ENCODE data around the gene GRM4. TPM values are rescaled to one million over a fixed set of nuclear protein-coding genes. Genes with fewer than 3 reads are reported as not detected.

The GRM4 gene
- total RNA-seq, 2 experiments from 2014 or later = 0.12 to 0.18 TPM

GRCh38 chr6:34032856-34033255 lies 113.0 kb downstream of the GRM4 start:
- H3K27me3 Mint-ChIP-seq = no peaks in the 10 kb centered on the region
- no peak for DNase-seq
- H3K4me3 Mint-ChIP-seq = no peak overlapping the region
- H3K27ac Mint-ChIP-seq = no peak overlapping the region
- H3K4me1 Mint-ChIP-seq = no peaks in the 10 kb centered on the region
- H3K9me3 Mint-ChIP-seq = no peaks in the 10 kb centered on the region
- H3K36me3 Mint-ChIP-seq = no peaks in the 10 kb centered on the region

GRCh38 chr6:34031625-34032383 lies 114.1 kb downstream of the GRM4 start:
- no peaks in the 10 kb centered on the region for H3K27me3 Mint-ChIP-seq
- H3K36me3 Mint-ChIP-seq = no peaks in the 10 kb centered on the region
- H3K27ac Mint-ChIP-seq = no peak overlapping the region
- no peaks in the 10 kb centered on the region for H3K9me3 Mint-ChIP-seq
- DNase-seq = no peak
- no peaks in the 10 kb centered on the region for H3K4me1 Mint-ChIP-seq
- H3K4me3 Mint-ChIP-seq = no peak overlapping the region

- Mint-ChIP-seq H3K4me1 (no peaks in the 10 kb centered on the region), H3K36me3 (no peaks in the 10 kb centered on the region)
Observed at GRCh38 chr6:34030831-34031624, 114.9 kb downstream of the GRM4 start.

GRCh38 chr6:34029489-34030280 lies 116.2 kb downstream of the GRM4 start:
- Mint-ChIP-seq H3K27ac (no peak overlapping the region), H3K36me3 (no peaks in the 10 kb centered on the region), H3K9me3 (no peaks in the 10 kb centered on the region), H3K4me1 (no peaks in the 10 kb centered on the region), H3K27me3 (no peaks in the 10 kb centered on the region), H3K4me3 (no peak overlapping the region)
- DNase-seq = no peak

More at GRCh38 chr6:34030831-34031624, 114.9 kb downstream of the GRM4 start:
- no peak for DNase-seq
- Mint-ChIP-seq H3K4me3 (no peak overlapping the region), H3K27ac (no peak overlapping the region), H3K27me3 (no peaks in the 10 kb centered on the region), H3K9me3 (no peaks in the 10 kb centered on the region)

- Mint-ChIP-seq H3K4me1 (no peaks in the 10 kb centered on the region), H3K36me3 (no peaks in the 10 kb centered on the region), H3K4me3 (no peak overlapping the region), H3K27me3 (no peaks in the 10 kb centered on the region), H3K27ac (no peak overlapping the region), H3K9me3 (no peaks in the 10 kb centered on the region)
- DNase-seq = no peak
Observed at GRCh38 chr6:34028691-34029360, 117.1 kb downstream of the GRM4 start.

- Mint-ChIP-seq H3K9me3 (no peaks in the 10 kb centered on the region), H3K27ac (no peak overlapping the region), H3K4me3 (no peak overlapping the region), H3K4me1 (no peaks in the 10 kb centered on the region), H3K27me3 (no peaks in the 10 kb centered on the region), H3K36me3 (no peaks in the 10 kb centered on the region)
- DNase-seq = no peak
Observed at GRCh38 chr6:34027939-34028441, 117.9 kb downstream of the GRM4 start.

GRCh38 chr6:34027445-34027936 lies 118.4 kb downstream of the GRM4 start:
- Mint-ChIP-seq H3K27ac (no peak overlapping the region), H3K9me3 (no peaks in the 10 kb centered on the region)

GRCh38 chr6:34025861-34026260 lies 120.0 kb downstream of the GRM4 start:
- no peaks in the 10 kb centered on the region for H3K4me1 Mint-ChIP-seq
- no peaks in the 10 kb centered on the region for H3K36me3 Mint-ChIP-seq
- no peak overlapping the region for H3K4me3 Mint-ChIP-seq
- H3K27me3 Mint-ChIP-seq = no peaks in the 10 kb centered on the region
- no peak for DNase-seq
- H3K27ac Mint-ChIP-seq = no peak overlapping the region
- no peaks in the 10 kb centered on the region for H3K9me3 Mint-ChIP-seq

More at GRCh38 chr6:34027445-34027936, 118.4 kb downstream of the GRM4 start:
- no peaks in the 10 kb centered on the region for H3K4me1 Mint-ChIP-seq
- H3K4me3 Mint-ChIP-seq = no peak overlapping the region
- no peaks in the 10 kb centered on the region for H3K36me3 Mint-ChIP-seq
- peak; percentile 62 for DNase-seq
- H3K27me3 Mint-ChIP-seq = no peaks in the 10 kb centered on the region

- Mint-ChIP-seq H3K27me3 (no peaks in the 10 kb centered on the region), H3K9me3 (no peaks in the 10 kb centered on the region), H3K27ac (no peak overlapping the region), H3K4me3 (no peak overlapping the region), H3K4me1 (no peaks in the 10 kb centered on the region), H3K36me3 (no peaks in the 10 kb centered on the region)
- DNase-seq = no peak
Observed at GRCh38 chr6:34025112-34025807, 120.6 kb downstream of the GRM4 start.

- no peak overlapping the region for H3K27ac Mint-ChIP-seq
- H3K27me3 Mint-ChIP-seq = no peaks in the 10 kb centered on the region
- DNase-seq = no peak
- no peaks in the 10 kb centered on the region for H3K9me3 Mint-ChIP-seq
- H3K4me1 Mint-ChIP-seq = no peaks in the 10 kb centered on the region
- no peaks in the 10 kb centered on the region for H3K36me3 Mint-ChIP-seq
- H3K4me3 Mint-ChIP-seq = no peak overlapping the region
Observed at GRCh38 chr6:34022873-34023255, 123.0 kb downstream of the GRM4 start.

- Mint-ChIP-seq H3K4me1 (no peaks in the 10 kb centered on the region), H3K9me3 (no peaks in the 10 kb centered on the region), H3K27ac (no peak overlapping the region), H3K4me3 (no peak overlapping the region), H3K27me3 (no peaks in the 10 kb centered on the region), H3K36me3 (no peaks in the 10 kb centered on the region)
- no peak for DNase-seq
Observed at GRCh38 chr6:34022250-34022872, 123.5 kb downstream of the GRM4 start.

GRCh38 chr6:34021554-34022190 lies 124.2 kb downstream of the GRM4 start:
- no peaks in the 10 kb centered on the region for H3K9me3 Mint-ChIP-seq
- no peak for DNase-seq
- H3K27me3 Mint-ChIP-seq = no peaks in the 10 kb centered on the region
- no peaks in the 10 kb centered on the region for H3K4me1 Mint-ChIP-seq
- H3K4me3 Mint-ChIP-seq = no peak overlapping the region
- no peak overlapping the region for H3K27ac Mint-ChIP-seq
- no peaks in the 10 kb centered on the region for H3K36me3 Mint-ChIP-seq

- Mint-ChIP-seq H3K4me1 (no peaks in the 10 kb centered on the region), H3K36me3 (no peaks in the 10 kb centered on the region), H3K27me3 (no peaks in the 10 kb centered on the region), H3K27ac (no peak overlapping the region), H3K9me3 (no peaks in the 10 kb centered on the region), H3K4me3 (no peak overlapping the region)
- no peak for DNase-seq
Observed at GRCh38 chr6:34020807-34021553, 124.9 kb downstream of the GRM4 start.
